Skeletal muscle cell (primary cell): ENCODE measurements around the gene ZSCAN2.
"Not testable (repeated sequence)": the region's sequence is repeated elsewhere in the genome, so short reads cannot be mapped to it uniquely, and the experiment has no call there.

Source experiments
- DNase-seq: peaks from one replicate; pipeline ENCODE4 v3.0.0-alpha.2; 2010; ENCODE audit warnings: low read depth
- H3K4me3 ChIP-seq: 2 replicates; pipeline ENCODE4 v1.5.1; 2011; ENCODE audit warnings: low read depth, mild to moderate bottlenecking, control low read depth, low read length, moderate library complexity

The ZSCAN2 gene

GRCh38 chr15:84631706-84632272, 31.0 kb downstream of the ZSCAN2 start:
- no peak for DNase-seq
- peak overlapping the region; percentile 70 for H3K4me3 ChIP-seq

DNA sequence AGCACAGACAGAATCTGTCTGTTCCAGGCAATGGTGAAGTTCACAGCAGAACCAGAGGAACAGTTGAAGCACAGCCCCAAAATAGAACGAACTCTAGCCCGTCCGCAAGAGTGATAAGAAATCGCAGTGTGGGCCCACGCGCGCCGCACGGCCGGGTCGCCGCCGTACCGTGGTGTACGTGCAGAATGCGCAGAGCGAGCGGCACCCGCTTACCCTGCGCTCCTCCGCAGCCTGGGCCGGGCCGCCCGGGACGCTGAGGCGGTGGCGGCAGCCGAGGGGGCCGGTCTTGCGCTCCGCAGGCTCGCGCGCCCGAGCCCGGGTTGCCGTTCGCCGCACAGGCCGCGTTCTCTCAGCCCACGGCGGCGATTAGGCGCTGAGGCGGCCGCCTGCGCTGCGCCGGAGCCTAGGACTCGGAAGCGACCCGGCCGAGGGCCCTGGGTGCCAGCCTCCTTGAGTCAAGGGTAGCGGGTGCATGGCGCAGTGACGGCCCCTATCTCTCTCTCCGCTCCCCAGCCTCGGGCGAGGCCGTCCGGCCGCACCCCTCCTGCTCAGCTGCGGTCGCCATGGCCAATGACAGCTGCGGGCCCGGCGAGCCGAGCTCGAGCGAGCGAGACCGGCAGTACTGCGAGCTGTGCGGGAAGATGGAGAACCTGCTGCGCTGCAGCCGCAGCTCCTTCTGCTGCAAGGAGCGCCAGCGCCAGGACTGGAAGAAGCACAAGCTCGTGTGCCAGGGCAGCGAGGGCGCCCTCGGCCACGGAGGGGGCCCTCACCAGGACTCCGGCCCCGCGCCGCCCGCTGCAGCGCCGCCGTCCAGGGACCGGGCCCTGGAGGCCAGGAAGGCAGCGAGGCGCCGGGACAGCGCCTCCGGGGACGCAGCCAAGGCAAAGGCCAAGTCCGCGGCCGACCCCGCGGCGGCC, 32.8 kb downstream of the ZSCAN2 start:
- H3K4me3 ChIP-seq, result peak overlapping the region; percentile 70
- peak; percentile 38 for DNase-seq

- H3K4me3 ChIP-seq, result peak overlapping the region; percentile 70
- DNase-seq, result no peak
Measured at GRCh38 chr15:84634228-84634837, 33.5 kb downstream of the ZSCAN2 start.

- no peak overlapping the region for H3K4me3 ChIP-seq
- DNase-seq, result no peak
Measured at GRCh38 chr15:84638103-84638502, 37.3 kb downstream of the ZSCAN2 start.

GRCh38 chr15:84641871-84642270, 41.1 kb downstream of the ZSCAN2 start:
- not testable (repeated sequence) for H3K4me3 ChIP-seq, DNase-seq

- H3K4me3 ChIP-seq, DNase-seq: not testable (repeated sequence)
Measured at GRCh38 chr15:84642640-84643039, 41.8 kb downstream of the ZSCAN2 start.

DNA sequence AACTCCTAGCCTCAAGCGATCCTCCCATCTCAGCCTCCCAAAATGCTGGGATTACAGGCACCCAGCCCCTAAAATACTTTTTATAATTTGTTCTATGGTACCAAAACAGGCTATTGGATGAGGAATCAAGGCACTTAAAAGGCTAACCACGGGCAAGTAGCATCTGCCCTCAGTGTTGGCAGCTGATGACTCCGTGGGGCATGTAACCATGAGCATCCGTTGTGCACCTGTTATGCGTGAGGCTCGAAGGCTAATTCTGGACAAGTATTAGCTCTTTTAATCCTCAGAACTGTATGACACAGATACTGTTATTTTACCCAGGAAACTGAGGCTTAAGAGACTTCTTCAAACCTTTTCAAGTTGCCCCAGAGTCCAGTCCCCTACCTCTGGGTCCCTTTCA, 43.0 kb downstream of the ZSCAN2 start:
- no peak overlapping the region for H3K4me3 ChIP-seq
- no peak for DNase-seq

DNA sequence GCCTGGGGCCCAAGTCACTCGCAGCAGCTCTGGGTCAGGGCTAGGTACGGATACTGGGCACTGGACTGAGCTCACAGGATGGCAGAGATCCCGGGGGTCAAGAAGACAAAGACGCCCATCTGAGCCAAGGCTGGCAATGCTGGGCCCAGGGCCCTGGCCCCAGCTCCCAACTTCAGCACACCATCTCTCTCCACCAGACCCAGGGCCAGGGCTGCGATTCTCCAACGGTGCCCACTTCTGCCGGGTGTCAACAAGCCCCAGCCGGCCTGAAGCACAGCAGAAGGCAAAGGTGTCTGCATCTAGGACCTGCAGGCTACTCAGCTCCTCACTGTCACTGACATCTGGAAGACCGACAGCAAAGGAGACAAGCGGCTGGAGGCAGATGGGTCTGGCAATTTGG, 44.7 kb downstream of the ZSCAN2 start:
- no peak for DNase-seq
- H3K4me3 ChIP-seq, result no peak overlapping the region

DNA sequence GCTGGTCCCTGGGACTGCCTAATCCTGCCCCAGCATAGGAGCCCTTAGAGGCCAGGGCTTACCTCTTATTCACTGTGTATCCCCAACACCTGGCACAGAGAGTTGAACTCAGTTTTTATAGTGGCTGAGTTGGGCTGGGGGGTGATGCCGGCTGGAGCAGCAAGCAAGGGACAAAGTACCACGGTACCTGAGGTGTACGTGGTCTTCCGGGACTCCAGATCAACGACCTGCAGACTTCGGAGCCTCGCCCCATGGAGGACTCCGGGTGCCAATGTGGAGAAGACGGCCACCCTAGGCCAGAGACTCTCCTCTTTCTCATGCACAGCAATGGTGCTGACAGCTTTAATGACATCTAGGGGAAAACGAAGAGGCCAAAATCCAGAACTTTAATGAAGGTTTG, 45.2 kb downstream of the ZSCAN2 start:
- no peak for DNase-seq
- no peak overlapping the region for H3K4me3 ChIP-seq

DNA sequence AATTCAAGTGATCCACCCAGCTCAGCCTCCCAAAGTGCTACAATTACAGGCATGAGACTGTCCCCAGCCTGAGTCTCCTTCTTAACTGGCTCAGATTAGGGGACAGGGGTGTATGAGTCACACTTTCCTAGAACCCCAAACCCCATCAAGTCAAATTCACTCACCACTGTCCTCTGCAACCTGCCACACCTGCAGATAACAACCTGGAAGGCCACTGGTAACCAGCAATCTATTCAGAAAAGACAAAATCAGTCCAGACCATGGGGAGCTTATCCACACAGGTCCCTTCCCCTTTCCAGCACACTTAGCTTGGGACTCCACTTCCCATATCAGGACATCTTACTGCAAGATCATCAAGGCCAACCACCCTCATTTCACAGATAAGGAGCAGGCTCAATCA, 46.9 kb downstream of the ZSCAN2 start:
- H3K4me3 ChIP-seq, result no peak overlapping the region
- no peak for DNase-seq

DNA sequence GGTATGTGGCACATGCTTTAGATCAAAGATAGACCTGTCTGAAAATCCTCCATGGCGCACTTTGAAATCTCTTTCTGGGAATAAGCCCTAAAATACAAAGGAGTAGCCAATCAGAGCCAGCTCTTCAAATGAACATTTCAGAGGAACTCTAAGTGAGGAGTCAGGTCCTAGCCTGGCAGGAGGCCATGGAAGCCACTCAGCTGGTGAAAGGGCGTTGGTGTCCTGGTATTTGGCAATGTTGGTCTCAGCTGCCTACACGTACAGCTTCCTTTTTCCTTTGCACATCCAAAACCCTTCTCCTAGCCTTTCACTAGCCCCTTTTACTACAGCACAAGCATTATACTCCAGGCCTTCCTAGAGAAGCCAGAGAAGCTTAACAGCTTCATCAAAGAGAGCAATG, 47.7 kb downstream of the ZSCAN2 start:
- DNase-seq, result no peak
- no peak overlapping the region for H3K4me3 ChIP-seq

- no peak overlapping the region for H3K4me3 ChIP-seq
- no peak for DNase-seq
Measured at GRCh38 chr15:84649706-84650105, 48.9 kb downstream of the ZSCAN2 start.

DNA sequence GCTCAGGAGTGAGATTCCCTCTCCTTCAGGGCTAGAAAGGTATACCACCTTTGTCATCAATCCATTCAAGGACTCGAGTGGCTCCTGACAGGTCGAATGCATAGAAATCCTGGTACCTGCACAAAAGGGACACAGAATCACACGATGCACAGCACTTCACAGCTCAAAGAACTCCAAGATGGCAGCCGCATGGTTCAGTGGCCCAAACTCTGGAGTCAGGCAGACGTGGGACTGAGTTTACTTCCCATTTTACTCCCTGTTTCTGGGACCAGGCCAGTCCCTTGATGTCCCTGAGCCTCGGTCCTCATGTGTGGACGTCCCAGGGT, 52.7 kb downstream of the ZSCAN2 start:
- H3K4me3 ChIP-seq, result peak overlapping the region; percentile 86
- DNase-seq, result no peak

GRCh38 chr15:84653910-84654688, 53.3 kb downstream of the ZSCAN2 start, which contains the start of gene WDR73:
Gene WDR73, minus strand, starts transcription at chr15:84654283. Its CDS starts 9 bp downstream, at chr15:84654274.
- peak within 1 kb of the TSS; percentile 86 for H3K4me3 ChIP-seq
- DNase-seq, result peak; percentile 85

DNA sequence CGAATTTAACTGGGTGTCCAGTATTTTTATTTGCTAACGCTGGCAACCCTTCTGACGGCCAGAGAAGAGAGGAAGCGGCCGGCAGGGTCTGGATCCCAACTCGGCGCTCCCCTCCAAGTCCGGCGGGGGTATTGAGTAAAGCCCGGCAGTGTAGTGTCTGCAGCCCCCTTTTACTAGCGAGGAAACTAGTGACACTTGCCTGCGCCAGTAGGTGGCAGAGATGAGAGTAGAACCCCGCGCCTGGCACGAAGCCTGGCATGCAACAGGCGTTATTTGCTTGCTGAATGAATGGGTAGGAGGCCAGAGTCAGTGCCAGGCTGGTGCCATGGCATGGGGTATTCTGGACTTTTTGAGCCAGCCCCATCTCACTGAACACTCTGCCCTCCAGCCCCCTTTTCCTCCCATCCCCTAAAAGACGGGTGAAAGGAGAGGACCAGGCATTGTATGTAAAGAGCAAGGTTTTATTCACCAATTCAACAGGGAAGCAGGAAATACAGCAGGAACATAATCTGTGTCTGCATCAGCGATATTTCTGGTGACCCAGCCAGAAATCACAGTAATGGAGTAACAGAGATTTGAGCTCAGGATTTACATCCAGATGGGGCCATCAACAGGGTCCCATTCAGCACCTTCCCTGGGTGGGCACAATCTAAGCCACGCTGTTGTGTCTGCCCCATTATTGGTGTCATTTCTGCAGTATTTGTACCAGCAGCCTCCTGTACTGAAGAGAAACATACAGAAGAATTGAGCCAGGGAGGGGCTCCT, 54.1 kb downstream of the ZSCAN2 start:
- DNase-seq, result peak; percentile 52

GRCh38 chr15:84656972-84657371, 56.2 kb downstream of the ZSCAN2 start:
- DNase-seq, result no peak
- no peak overlapping the region for H3K4me3 ChIP-seq

More for the DNA sequence above, 54.1 kb downstream of the ZSCAN2 start:
- peak overlapping the region; percentile 86 for H3K4me3 ChIP-seq

DNA sequence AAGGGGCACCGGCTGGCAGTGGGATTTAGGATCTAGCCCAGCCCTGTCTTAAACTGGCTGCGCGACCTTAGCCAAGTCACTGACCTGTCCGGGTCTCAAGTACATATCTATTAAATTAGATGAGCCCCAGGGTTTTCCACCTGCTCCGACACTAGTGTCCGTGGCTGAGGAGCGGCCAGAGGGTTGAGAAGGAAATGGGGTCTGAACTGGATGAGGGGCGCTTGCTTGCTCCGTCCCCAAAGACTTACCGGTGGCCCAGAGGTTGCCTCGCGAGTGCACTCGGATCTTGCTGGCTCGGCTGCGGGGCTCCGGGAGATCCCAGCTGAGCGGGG, 56.9 kb downstream of the ZSCAN2 start:
- DNase-seq, result no peak
- peak overlapping the region; percentile 51 for H3K4me3 ChIP-seq

- no peak for DNase-seq
- H3K4me3 ChIP-seq, result peak within 1 kb of the TSS; percentile 51
Measured at GRCh38 chr15:84658080-84658787, 57.4 kb downstream of the ZSCAN2 start, which contains the start of gene NMB. Gene NMB, minus strand, starts transcription at chr15:84658199. Its CDS starts 47 bp downstream, at chr15:84658152.
